GM18519 (cell line): ENCODE measurements around the gene TOR4A.

Source experiments
- ATAC-seq: cut with Tn5 transposase; IDR thresholded peaks from one replicate; pipeline ENCODE4 v1.9.1; 2021; ENCODE audit warnings: mild to moderate bottlenecking, moderate library complexity; ENCODE audit not compliant: unreplicated experiment, low FRiP score

The TOR4A gene

GRCh38 chr9:137331929-137332328, 54.4 kb downstream of the TOR4A start:
- ATAC-seq = no peak
